HL-60 (cell line): Measurements from ENCODE around the gene BTBD9.

Experiments used
- DNase-seq, 2 experiments: peaks; one replicate each; pipeline ENCODE4 v3.0.0-alpha.2; 2010 to 2020; ENCODE audit warnings: low read depth in 1 of 2, low spot score in 1 of 2
- H3K27ac ChIP-seq: fragments of 250-450 bp; sonication (Bioruptor Pico); replicated peaks from 2 replicates; pipeline ENCODE4 v1.5.1; 2020; ENCODE audit warnings: mild to moderate bottlenecking, moderate library complexity
- H3K27me3 ChIP-seq: fragments of 250-450 bp; sonication (Bioruptor Pico); 2 replicates; pipeline ENCODE4 v1.5.1; 2021; ENCODE audit warnings: mild to moderate bottlenecking, moderate library complexity; ENCODE audit not compliant: insufficient read depth, poor library complexity, severe bottlenecking
- H3K4me3 ChIP-seq: replicated peaks from 2 replicates; pipeline ENCODE4 v1.5.1; 2011; ENCODE audit warnings: mild to moderate bottlenecking, control low read depth, low read length; ENCODE audit not compliant: insufficient read depth
- CTCF ChIP-seq: IDR thresholded peaks from one replicate; pipeline ENCODE4 v1.5.1; 2011; ENCODE audit warnings: low read length, control low read depth, inconsistent platforms; ENCODE audit not compliant: insufficient read depth
- GABPA ChIP-seq: IDR thresholded peaks from 2 replicates; pipeline ENCODE4 v1.6.1; 2012; ENCODE audit warnings: low read depth
- POLR2AphosphoS5 ChIP-seq: IDR thresholded peaks from 2 replicates; pipeline ENCODE4 v1.6.1; 2012; ENCODE audit warnings: low read depth
- SPI1 ChIP-seq: IDR thresholded peaks from 2 replicates; pipeline ENCODE4 v1.6.1; 2012; ENCODE audit warnings: low read depth, mild to moderate bottlenecking, borderline replicate concordance
- TF ChIP-seq, protein P1 (sequence below): IDR thresholded peaks from 2 replicates; pipeline ENCODE4 v1.6.1; 2012; ENCODE audit warnings: low read depth; ENCODE audit not compliant: insufficient replicate concordance

Gene BTBD9

GRCh38 chr6:38220069-38220723 is 419.5 kb downstream of the BTBD9 start:
- H3K4me3 ChIP-seq = no peak overlapping the region
- DNase-seq = no peak
- TF ChIP-seq SPI1 (no peak), POLR2AphosphoS5 (no peak), GABPA (no peak), CTCF (no peak)
- TF ChIP-seq, protein P1, sequence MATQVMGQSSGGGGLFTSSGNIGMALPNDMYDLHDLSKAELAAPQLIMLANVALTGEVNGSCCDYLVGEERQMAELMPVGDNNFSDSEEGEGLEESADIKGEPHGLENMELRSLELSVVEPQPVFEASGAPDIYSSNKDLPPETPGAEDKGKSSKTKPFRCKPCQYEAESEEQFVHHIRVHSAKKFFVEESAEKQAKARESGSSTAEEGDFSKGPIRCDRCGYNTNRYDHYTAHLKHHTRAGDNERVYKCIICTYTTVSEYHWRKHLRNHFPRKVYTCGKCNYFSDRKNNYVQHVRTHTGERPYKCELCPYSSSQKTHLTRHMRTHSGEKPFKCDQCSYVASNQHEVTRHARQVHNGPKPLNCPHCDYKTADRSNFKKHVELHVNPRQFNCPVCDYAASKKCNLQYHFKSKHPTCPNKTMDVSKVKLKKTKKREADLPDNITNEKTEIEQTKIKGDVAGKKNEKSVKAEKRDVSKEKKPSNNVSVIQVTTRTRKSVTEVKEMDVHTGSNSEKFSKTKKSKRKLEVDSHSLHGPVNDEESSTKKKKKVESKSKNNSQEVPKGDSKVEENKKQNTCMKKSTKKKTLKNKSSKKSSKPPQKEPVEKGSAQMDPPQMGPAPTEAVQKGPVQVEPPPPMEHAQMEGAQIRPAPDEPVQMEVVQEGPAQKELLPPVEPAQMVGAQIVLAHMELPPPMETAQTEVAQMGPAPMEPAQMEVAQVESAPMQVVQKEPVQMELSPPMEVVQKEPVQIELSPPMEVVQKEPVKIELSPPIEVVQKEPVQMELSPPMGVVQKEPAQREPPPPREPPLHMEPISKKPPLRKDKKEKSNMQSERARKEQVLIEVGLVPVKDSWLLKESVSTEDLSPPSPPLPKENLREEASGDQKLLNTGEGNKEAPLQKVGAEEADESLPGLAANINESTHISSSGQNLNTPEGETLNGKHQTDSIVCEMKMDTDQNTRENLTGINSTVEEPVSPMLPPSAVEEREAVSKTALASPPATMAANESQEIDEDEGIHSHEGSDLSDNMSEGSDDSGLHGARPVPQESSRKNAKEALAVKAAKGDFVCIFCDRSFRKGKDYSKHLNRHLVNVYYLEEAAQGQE = no peak
- no peak overlapping the region for H3K27ac ChIP-seq
- H3K27me3 ChIP-seq = no peaks in the 10 kb centered on the region

DNA sequence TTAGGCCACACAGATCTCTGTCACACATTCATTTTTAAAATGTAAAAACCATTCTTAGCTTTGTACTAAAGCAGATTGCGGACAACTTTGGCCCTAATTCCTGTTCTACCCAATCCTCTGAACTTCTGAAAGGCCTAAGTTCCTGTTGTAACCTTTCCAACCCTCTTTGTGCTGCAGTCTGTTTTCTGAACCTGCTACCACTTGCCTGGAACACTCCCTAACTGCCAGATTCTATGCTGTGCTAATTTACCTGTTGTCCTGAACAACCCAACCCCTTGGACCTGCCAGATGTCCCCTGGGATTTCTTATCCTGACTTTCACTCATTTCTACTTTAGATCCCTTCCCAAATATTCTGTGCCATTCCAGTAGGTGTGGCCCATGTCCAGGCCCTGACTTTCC is 421.5 kb downstream of the BTBD9 start:
- no peak for DNase-seq
- H3K27me3 ChIP-seq = no peaks in the 10 kb centered on the region
- TF ChIP-seq POLR2AphosphoS5 (no peak), GABPA (no peak)

GRCh38 chr6:38216451-38216850 is 423.3 kb downstream of the BTBD9 start:
- Histone ChIP-seq H3K4me3 (no peak overlapping the region), H3K27ac (no peak overlapping the region), H3K27me3 (no peaks in the 10 kb centered on the region)
- TF ChIP-seq CTCF (no peak), GABPA (no peak), SPI1 (no peak)
- TF ChIP-seq, protein P1 = no peak
- DNase-seq = no peak

More for the DNA sequence above, 421.5 kb downstream of the BTBD9 start:
- H3K4me3 ChIP-seq = no peak overlapping the region
- no peak overlapping the region for H3K27ac ChIP-seq

GRCh38 chr6:38215651-38216311 is 423.9 kb downstream of the BTBD9 start:
- no peak overlapping the region for H3K27ac ChIP-seq
- H3K27me3 ChIP-seq = no peaks in the 10 kb centered on the region
- TF ChIP-seq CTCF = no peak
- TF ChIP-seq, protein P1 = no peak
- H3K4me3 ChIP-seq = no peak overlapping the region
- no peak for DNase-seq
